SK-N-SH treated with all-trans-retinoic acid at 6 μM for 48 hours (cell line): ENCODE results near the gene ZNF205.

Experiments
- ARNTL ChIP-seq: fragments of 450-650 bp; formaldehyde crosslinking; IDR thresholded peaks from 2 replicates; pipeline ENCODE4 v1.5.0; 2020; ENCODE audit warnings: low read depth, mild to moderate bottlenecking, moderate library complexity, borderline replicate concordance
- BACH2 ChIP-seq: fragments of 250-450 bp; sonication (Bioruptor Pico); IDR thresholded peaks from 2 replicates; pipeline ENCODE4 v1.9.0; 2021; ENCODE audit warnings: mild to moderate bottlenecking, borderline replicate concordance
- ZNF565 ChIP-seq: fragments of 450-650 bp; formaldehyde crosslinking; conservative IDR thresholded peaks from 2 replicates; pipeline ENCODE4 v1.5.0; 2020; ENCODE audit warnings: low read depth, mild to moderate bottlenecking, moderate library complexity
- ZNF8 ChIP-seq: fragments of 450-650 bp; formaldehyde crosslinking; IDR thresholded peaks from 2 replicates; pipeline ENCODE4 v1.5.0; 2020; ENCODE audit warnings: mild to moderate bottlenecking, moderate library complexity

DNA sequence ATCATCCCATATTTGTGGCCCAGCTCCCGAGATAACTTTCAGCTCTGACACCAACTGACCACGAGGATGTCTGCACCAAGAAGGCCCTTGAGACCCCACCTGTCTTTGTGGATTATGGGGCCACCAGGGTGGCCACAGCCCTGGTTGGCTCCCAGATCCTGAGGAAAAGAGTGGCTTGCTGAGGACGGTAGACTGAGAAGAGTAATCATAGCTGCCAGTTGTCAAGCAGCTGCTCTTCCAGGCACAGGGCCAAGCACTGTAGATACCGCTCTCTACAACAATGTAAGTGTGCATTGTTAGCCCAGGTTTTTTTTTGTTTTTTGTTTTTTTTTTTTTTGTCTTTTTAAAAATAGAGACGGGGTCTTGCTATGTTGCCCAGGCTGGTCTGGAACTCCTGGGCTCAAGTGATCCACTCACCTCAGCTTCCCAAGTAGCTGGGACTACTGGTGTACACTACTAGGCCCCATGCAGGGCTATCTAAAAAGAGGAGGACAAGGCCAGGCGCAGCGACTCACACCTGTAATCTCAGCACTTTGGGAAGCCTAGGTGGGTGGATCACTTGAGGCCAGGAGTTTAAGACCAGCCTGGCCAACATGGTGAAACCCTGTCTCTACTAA lies 9.6 kb downstream of the ZNF205 start:
- TF ChIP-seq ZNF565 (no peak), ZNF8 (CRISPR knock-in tag) (no peak), ARNTL (CRISPR knock-in tag) (no peak), BACH2 (CRISPR knock-in tag) (no peak)
